ENCODE data around the gene MXD1. TPM values are rescaled to one million over a fixed set of nuclear protein-coding genes. Genes with fewer than 3 reads are reported as not detected.

Gene MXD1
- polyA plus RNA-seq, 3 donors: 11.7 to 16.1 (median 13.0) TPM

DNA sequence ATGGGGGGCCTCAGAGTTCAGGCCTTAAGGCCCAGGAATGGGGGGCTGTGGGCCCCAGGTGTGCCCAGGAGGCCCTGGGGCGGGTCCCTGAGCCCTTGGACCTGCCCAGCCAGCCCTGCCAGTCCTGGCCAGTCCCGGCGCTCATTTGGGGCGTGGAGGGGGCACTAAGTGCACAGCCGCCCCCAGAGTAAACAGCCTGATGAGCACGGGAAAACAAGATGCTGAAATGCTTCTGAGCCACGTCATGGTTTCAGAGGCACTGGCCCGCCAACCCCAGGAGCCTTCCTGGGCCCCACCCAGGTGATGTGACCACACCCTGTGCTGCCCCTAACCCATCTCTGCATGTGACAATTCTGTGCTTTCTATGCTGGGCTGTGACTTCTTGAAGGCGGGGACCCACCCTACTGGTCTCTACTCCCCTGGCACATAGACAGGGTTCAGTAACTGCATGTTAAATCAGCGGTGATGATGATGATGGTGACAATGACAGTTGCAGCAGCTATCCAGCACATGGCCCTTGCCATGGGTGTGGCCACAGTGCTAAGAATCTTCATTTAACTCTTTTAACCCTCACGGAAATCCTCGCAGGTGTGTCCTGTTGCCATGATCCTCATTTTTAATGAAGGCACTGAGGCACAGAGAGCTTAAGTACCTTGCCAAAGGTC lies 74.7 kb downstream of the MXD1 start:
- DNase-seq (ENCODE audit: extremely low read depth in 1 of 11, low read depth in 9 of 11, low spot score in 4 of 11): no peak

Other genes starting within 250 kb of the MXD1 start
- 100 to 1,000 TPM; 217 to 275 (median 226) TPM for gene ANXA4, start 173.0 kb upstream of the MXD1 start, polyA plus RNA-seq (ENCODE audit: insufficient read length in 3 of 3)
- gene GMCL1, start 85.4 kb upstream of the MXD1 start, polyA plus RNA-seq (ENCODE audit: insufficient read length in 3 of 3): 10 to 100 TPM; 28.7 to 38.4 (median 32.6) TPM
- gene SNRNP27, start 21.2 kb upstream of the MXD1 start, polyA plus RNA-seq (ENCODE audit: insufficient read length in 3 of 3): 10 to 100 TPM; 62.6 to 73.7 (median 71.4) TPM
- gene ASPRV1, start 46.5 kb downstream of the MXD1 start, polyA plus RNA-seq (ENCODE audit: insufficient read length in 3 of 3): 1 to 10 TPM; 3.8 to 5.6 (median 4.7) TPM
- 100 to 1,000 TPM; 255 to 338 (median 320) TPM for gene PCBP1, start 172.4 kb downstream of the MXD1 start, polyA plus RNA-seq (ENCODE audit: insufficient read length in 3 of 3)